ENCODE results near the gene MYLK.
"Not testable (repeated sequence)": the region's sequence is repeated elsewhere in the genome, so short reads cannot be mapped to it uniquely, and the experiment has no call there.

Gene MYLK

GRCh38 chr3:123723522-123724168 is 160.5 kb downstream of the MYLK start:
- no peak for DNase-seq (ENCODE audit: low read depth in 2 of 2)

- DNase-seq (ENCODE audit: low read depth in 2 of 2): no peak
These were observed 161.1 kb downstream of the MYLK start for GRCh38 chr3:123723070-123723469.

GRCh38 chr3:123722456-123722855 is 161.7 kb downstream of the MYLK start:
- no peak for DNase-seq (ENCODE audit: low read depth in 2 of 2)

- DNase-seq (ENCODE audit: low read depth in 2 of 2): no peak
These were observed 162.1 kb downstream of the MYLK start for GRCh38 chr3:123722021-123722420.

GRCh38 chr3:123721095-123721689 is 162.9 kb downstream of the MYLK start:
- DNase-seq (ENCODE audit: low read depth in 2 of 2): not testable (repeated sequence)

- no peak for DNase-seq (ENCODE audit: low read depth in 2 of 2)
These were observed 163.5 kb downstream of the MYLK start for GRCh38 chr3:123720638-123721037.

- DNase-seq (ENCODE audit: low read depth in 2 of 2): no peak
These were observed 164.2 kb downstream of the MYLK start for GRCh38 chr3:123719862-123720453.

DNA sequence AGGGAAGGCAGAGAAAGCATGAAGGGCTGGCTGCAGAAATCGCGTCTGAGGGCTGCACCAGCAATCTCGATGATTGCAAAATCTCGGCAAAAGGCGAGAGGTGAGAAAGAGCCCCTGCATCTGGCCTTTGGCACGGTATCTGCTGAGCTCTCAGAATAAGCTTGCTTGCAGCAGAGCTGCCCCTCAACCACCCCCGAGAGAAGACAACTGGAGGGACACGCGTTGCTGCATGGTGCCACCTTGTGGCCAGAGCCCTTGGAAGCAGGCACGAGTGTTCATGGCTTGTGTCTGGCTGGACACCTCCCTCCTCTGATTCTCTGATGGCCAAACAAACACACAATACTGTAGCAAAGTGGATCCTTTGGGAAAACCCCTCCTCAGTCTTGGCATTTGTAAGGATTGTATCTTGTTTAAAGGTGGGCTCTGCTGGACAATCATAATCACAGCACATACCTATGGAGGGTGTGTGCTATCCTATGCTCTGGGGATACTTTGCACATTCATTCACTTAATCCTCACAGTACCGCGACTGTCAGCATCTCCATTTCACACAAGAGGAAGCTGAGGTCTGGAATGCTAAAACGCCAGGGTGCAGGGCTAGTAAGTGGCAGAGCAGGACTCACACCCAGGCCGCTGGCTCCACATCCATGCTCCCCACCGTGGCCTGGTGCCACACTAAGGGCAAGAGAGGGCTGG is 164.9 kb downstream of the MYLK start:
- not testable (repeated sequence) for DNase-seq (ENCODE audit: low read depth in 2 of 2)

GRCh38 chr3:123718108-123718507 is 166.0 kb downstream of the MYLK start:
- DNase-seq (ENCODE audit: low read depth in 2 of 2): no peak

- not testable (repeated sequence) for DNase-seq (ENCODE audit: low read depth in 2 of 2)
These were observed 166.7 kb downstream of the MYLK start for GRCh38 chr3:123717451-123717850.

GRCh38 chr3:123716411-123716810 is 167.7 kb downstream of the MYLK start:
- no peak for DNase-seq (ENCODE audit: low read depth in 2 of 2)

- no peak for DNase-seq (ENCODE audit: low read depth in 2 of 2)
These were observed 170.9 kb downstream of the MYLK start for GRCh38 chr3:123713211-123713610.

DNA sequence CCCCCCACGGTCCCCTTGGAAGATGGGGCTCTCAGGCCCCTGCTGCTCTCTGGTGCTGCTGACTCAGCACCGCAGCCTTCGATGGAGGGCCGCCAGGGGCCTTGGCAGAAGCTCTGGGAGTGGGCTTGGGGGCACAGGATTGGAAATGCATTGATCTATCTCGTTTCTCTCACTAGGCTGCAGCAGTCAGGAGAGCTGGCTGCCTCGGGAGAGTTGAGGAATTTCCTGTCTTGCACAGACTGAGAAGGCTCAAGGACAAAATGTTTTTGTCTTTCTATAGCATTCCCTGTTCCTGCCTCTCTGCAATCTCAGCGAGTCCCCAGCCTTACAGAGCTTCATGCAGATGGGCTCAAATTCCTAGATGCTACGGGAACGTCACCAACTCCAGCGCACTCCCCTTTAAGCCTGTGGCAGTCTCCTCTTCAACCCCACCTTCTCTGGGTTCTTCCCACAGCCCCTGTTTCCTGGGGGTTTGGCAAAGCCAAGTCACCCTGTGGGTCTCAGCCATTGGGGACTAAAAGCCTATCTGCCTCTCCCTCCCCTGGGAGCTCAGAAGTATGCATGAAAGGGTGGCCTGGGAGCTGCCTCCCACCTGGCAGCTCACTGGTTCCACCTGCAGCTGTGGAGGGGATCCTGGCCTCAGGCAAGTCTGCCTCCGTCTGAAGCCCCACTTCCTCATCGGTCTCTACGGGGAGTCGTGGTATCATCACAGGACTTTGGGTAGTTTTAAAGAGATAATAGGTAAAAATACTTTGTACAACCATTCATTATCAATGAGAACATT is 171.9 kb downstream of the MYLK start:
- DNase-seq (ENCODE audit: low read depth in 2 of 2): no peak

DNA sequence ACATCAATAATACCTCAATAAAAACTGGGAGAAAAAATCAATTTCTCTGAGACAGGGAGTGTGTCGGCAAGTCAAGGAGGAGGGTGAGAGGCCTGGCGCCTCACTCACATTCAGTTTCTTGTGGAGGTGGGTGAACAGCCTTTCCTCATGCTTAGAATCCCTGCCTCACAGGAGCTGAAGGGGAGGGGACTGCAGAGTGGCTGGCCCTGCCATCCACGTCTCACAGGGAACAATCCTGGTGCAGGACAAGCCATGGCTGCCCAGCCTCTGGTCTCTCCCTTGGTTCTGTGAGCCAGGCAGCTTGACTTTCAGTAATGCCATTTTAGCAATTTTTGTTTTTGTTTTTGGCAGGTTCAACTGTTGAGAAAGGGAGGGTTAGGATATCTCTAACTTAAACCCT is 172.8 kb downstream of the MYLK start:
- no peak for DNase-seq (ENCODE audit: low read depth in 2 of 2)

GRCh38 chr3:123708531-123708930 is 175.6 kb downstream of the MYLK start:
- no peak for DNase-seq (ENCODE audit: low read depth in 2 of 2)

DNA sequence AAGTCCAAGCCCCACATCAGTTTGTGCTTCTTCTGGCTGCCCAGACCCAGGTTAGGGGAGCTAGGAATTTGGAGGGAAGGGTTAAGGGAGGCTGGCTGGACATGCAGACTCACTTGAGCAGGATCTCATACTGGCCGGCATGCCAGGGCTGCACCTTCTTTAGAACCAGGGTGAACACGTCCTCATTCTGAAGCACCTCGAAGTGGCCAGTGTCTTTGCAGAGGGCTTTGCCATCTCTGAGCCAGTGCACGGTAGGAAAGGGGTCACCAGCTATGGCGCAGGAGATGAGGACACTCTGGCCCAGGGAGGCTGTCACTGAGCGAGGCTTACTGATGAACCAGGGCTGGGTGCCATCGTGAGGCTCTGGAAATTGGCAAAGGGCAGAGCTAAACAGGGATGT is 176.5 kb downstream of the MYLK start:
- not testable (repeated sequence) for DNase-seq (ENCODE audit: low read depth in 2 of 2)

- no peak for DNase-seq (ENCODE audit: low read depth in 2 of 2)
These were observed 177.3 kb downstream of the MYLK start for GRCh38 chr3:123706871-123707270.

- no peak for DNase-seq (ENCODE audit: low read depth in 2 of 2)
These were observed 178.4 kb downstream of the MYLK start for GRCh38 chr3:123705488-123706285.

- DNase-seq (ENCODE audit: low read depth in 2 of 2): not testable (repeated sequence)
These were observed 180.5 kb downstream of the MYLK start for GRCh38 chr3:123703663-123704062.

DNA sequence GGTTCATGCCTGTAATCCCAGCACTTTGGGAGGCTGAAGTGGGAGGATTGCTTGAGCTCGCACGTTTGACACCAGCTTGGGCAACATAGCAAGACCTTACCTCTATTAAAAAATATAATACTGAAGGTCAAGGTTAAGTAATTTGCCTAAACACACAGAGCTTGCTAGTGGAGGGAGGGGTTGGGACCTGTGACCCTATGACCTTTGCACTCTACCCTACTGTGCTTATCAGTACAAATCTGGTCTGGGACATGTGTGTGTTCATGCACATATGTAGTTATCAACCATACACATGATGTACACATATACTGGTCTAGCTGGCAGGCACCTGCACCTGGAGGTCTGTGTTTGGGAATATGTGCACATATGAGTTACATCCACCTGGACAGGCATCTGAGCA is 181.4 kb downstream of the MYLK start:
- no peak for DNase-seq (ENCODE audit: low read depth in 2 of 2)

DNA sequence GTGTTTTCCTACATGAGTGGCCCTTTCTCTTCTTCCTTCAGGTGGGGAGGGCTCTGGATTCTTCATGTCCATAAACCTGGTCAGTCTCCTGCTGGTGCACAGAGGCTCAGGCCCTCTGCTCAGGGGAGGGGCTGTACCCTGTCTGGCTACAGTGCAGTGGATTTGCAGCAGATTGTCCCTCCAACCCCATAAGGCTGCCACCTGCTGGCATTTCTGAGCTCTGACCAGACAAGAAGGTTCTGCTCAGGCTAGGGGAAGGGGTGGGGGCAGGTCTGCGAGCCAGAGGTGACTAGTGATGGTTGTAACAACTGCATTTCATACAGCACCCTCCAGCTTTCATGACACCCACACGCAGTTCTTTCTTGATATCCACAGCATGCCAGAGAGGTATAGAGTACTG is 182.1 kb downstream of the MYLK start:
- not testable (repeated sequence) for DNase-seq (ENCODE audit: low read depth in 2 of 2)

All from stimulated activated CD8-positive, alpha-beta memory T cell treated with anti-CD3 and anti-CD28 coated beads, Interleukin-7, amount 100 ng/mL, for 1 hour (primary cell).